Upper lobe of left lung (tissue), 4 donors: ENCODE measurements around the gene LPAR6.

Experiments
- CTCF ChIP-seq, 6 experiments: fragments of 450-650 bp in 4 of 6; fragments of 200-600 bp in 2 of 6; sonication (generic) in 2 of 6; IDR thresholded peaks; one replicate each; pipeline ENCODE4 v1.5.1; 2016 to 2019; ENCODE audit warnings: antibody characterized with exemption in 6 of 6
- POLR2A ChIP-seq, 4 donors: fragments of 450-650 bp; IDR thresholded peaks; one replicate each; pipeline ENCODE4 v1.5.1; 2016 to 2017; ENCODE audit warnings: antibody characterized with exemption in 4 of 4, mild to moderate bottlenecking in 2 of 4

- no peak for TF ChIP-seq POLR2A (IDR thresholded peaks at IDR 0.05)
- no peak for TF ChIP-seq CTCF (IDR thresholded peaks at IDR 0.05)
Observed at GRCh38 chr13:48448285-48448958, 35.5 kb upstream of the LPAR6 start.
